NCI-H146 (cell line): ENCODE data around the gene DHX15.

Experiments
- DNase-seq: peaks from one replicate; lab custom pipeline; 2025; lab: John Stamatoyannopoulos, UW

DHX15 gene

GRCh38 chr4:24582235-24582832, 2.0 kb downstream of the DHX15 start:
- DNase-seq: no peak

- no peak for DNase-seq
Observed at GRCh38 chr4:24578364-24578763, 6.0 kb downstream of the DHX15 start.

- no peak for DNase-seq
Observed at GRCh38 chr4:24576276-24576675, 8.1 kb downstream of the DHX15 start.

GRCh38 chr4:24574236-24574635, 10.1 kb downstream of the DHX15 start:
- no peak for DNase-seq

GRCh38 chr4:24573582-24573981, 10.8 kb downstream of the DHX15 start:
- DNase-seq: no peak

- DNase-seq: no peak
Observed at GRCh38 chr4:24570574-24571236, 13.6 kb downstream of the DHX15 start.

GRCh38 chr4:24570172-24570571, 14.2 kb downstream of the DHX15 start:
- no peak for DNase-seq

GRCh38 chr4:24569662-24570061, 14.7 kb downstream of the DHX15 start:
- no peak for DNase-seq

- no peak for DNase-seq
Observed at GRCh38 chr4:24568425-24568824, 15.9 kb downstream of the DHX15 start.

GRCh38 chr4:24565054-24565453, 19.3 kb downstream of the DHX15 start:
- DNase-seq: no peak

- no peak for DNase-seq
Observed at GRCh38 chr4:24564488-24564887, 19.9 kb downstream of the DHX15 start.

GRCh38 chr4:24561438-24562139, 22.8 kb downstream of the DHX15 start:
- DNase-seq: no peak

- no peak for DNase-seq
Observed at GRCh38 chr4:24560868-24561368, 23.4 kb downstream of the DHX15 start.

- no peak for DNase-seq
Observed at GRCh38 chr4:24559889-24560288, 24.5 kb downstream of the DHX15 start.

- DNase-seq: no peak
Observed at GRCh38 chr4:24559032-24559821, 25.1 kb downstream of the DHX15 start.

- no peak for DNase-seq
Observed at GRCh38 chr4:24557026-24558025, 27.0 kb downstream of the DHX15 start.

GRCh38 chr4:24551492-24552289, 32.7 kb downstream of the DHX15 start:
- DNase-seq: no peak

- no peak for DNase-seq
Observed at GRCh38 chr4:24550441-24551175, 33.7 kb downstream of the DHX15 start.

GRCh38 chr4:24547979-24548378, 36.4 kb downstream of the DHX15 start:
- DNase-seq: no peak
